ENCODE measurements around the gene PPP3R1. TPM values are rescaled to one million over a fixed set of nuclear protein-coding genes. Genes with fewer than 3 reads are reported as not detected.

Gene PPP3R1
- total and polyA plus RNA-seq, 9 of the 15 experiments (the other 6 are each of a cell fraction or from before 2014, with no cell fraction given): 3.7 to 70.0 (median 24.8) TPM

DNA sequence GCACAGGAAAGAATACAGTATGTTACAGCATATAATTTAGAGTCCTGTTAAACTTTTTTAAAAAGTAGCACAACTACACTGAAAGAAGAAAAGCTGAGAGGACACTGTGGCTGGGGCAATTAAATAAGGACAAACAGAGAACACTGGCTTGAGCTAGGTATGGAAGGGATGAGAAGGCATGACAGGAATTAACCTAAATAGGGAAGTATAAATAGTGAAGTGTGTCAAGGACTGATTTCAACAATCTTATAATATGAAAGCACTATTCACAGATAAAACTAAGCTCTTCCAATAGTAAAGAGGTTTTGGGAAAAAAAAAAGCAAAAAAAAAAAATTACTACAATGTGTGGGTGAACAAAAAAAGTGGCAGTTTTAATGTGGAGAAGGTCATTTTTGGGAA is 45.5 kb downstream of the PPP3R1 start (continued):
- no peak for TF ChIP-seq SP2 (IDR thresholded peaks at IDR 0.05; ENCODE audit: extremely low read depth, low read depth, low read length, poor library complexity, severe bottlenecking)
- no peak for TF ChIP-seq PTTG1 (tag; IDR thresholded peaks at IDR 0.05; ENCODE audit: low read depth)
- TF ChIP-seq LARP7 (IDR thresholded peaks at IDR 0.05): no peak
- no peak for TF ChIP-seq BRD4 (IDR thresholded peaks at IDR 0.05)
- TF ChIP-seq, protein P1, sequence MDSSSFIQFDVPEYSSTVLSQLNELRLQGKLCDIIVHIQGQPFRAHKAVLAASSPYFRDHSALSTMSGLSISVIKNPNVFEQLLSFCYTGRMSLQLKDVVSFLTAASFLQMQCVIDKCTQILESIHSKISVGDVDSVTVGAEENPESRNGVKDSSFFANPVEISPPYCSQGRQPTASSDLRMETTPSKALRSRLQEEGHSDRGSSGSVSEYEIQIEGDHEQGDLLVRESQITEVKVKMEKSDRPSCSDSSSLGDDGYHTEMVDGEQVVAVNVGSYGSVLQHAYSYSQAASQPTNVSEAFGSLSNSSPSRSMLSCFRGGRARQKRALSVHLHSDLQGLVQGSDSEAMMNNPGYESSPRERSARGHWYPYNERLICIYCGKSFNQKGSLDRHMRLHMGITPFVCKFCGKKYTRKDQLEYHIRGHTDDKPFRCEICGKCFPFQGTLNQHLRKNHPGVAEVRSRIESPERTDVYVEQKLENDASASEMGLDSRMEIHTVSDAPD (CRISPR knock-in tag; IDR thresholded peaks at IDR 0.05): no peak
- no peak for TF ChIP-seq NFYB (IDR thresholded peaks at IDR 0.05; ENCODE audit: extremely low read depth, insufficient read length)
- no peak for TF ChIP-seq ZNF785 (CRISPR knock-in tag; IDR thresholded peaks at IDR 0.05)

DNA sequence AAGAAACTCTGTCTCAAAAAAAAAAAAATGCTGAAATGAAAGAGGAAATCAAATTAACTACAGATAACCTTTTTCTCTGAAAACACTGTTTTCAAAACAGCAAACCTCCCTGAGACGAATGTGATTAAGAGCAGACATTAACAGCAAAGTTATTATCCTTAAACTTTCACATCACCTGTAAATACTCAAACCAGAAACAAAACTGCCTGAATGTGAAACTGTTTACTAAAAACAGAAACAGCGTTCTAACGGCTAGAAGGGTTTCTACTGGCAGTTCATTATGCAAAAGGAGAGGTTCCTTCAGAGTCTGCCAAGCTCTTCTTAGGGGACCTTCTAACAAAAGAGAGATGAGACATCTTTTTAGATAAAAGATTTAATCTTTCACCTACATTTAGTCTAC is 48.7 kb downstream of the PPP3R1 start:
- FAIRE-seq (no peak), ATAC-seq (no peak), DNase-seq (ENCODE audit: extremely low read depth in 1 of 4, low spot score in 3 of 4) (no peak)
- Histone ChIP-seq H3K4me2 (ENCODE audit: insufficient read depth, low read length) (no peak overlapping the region), H3K4me1 (replicated peaks in 1 of 2; ENCODE audit: control insufficient read depth in 2 of 2, insufficient read depth in 2 of 2, low read length in 2 of 2) (peaks cover 8 to 14% of the 10 kb centered on the region in 2 experiments; a peak in 2 of 5 replicates), H3K79me2 (ENCODE audit: control insufficient read depth, insufficient read depth, low read length) (peaks cover 90% of the 10 kb centered on the region), H3K9ac (ENCODE audit: insufficient read depth in 1 of 2, low read depth in 2 of 2, low read length in 2 of 2) (no peak overlapping the region), H3K27ac (ENCODE audit: extremely low read depth, low read depth, low read length) (no peak overlapping the region), H2AFZ (ENCODE audit: low read depth, low read length) (no peak overlapping the region), H3K27me3 (ENCODE audit: control insufficient read depth in 2 of 2, insufficient read depth in 2 of 2, low read length in 2 of 2) (no peaks in the 10 kb centered on the region), H3K4me3 (no peak overlapping the region), H3K9me3 (replicated peaks; ENCODE audit: control insufficient read depth, insufficient read depth, low read depth, low read length) (no peaks in the 10 kb centered on the region), H3K9me1 (ENCODE audit: control insufficient read depth, insufficient read depth, low read length) (no peaks in the 10 kb centered on the region), H3K36me3 (ENCODE audit: control insufficient read depth, insufficient read depth, low read length) (peaks cover 23% of the 10 kb centered on the region; the same call in 2 of the 3 replicates), H4K20me1 (replicated peaks; ENCODE audit: control insufficient read depth, insufficient read depth, low read length) (0 out of 2 replicates have a peak, but pooled peaks cover 2% of the 10 kb centered on the region)
- ChIA-PET POLR2A (no interaction called here), CTCF (ENCODE audit: low intra/inter-chr PET ratio) (no interaction called here)
- intact Hi-C loops (cut with micrococcal nuclease): no loop called here
- in situ Hi-C loops (cut with MboI): no loop called here
- 78% methylated on average over 3 of the region's 3 CpGs for WGBS (ENCODE audit: insufficient coverage, low coverage, missing lambda C conversion rate)
- BruUV-seq (replicated peaks): no TSS peak
- TF ChIP-seq, protein P2, sequence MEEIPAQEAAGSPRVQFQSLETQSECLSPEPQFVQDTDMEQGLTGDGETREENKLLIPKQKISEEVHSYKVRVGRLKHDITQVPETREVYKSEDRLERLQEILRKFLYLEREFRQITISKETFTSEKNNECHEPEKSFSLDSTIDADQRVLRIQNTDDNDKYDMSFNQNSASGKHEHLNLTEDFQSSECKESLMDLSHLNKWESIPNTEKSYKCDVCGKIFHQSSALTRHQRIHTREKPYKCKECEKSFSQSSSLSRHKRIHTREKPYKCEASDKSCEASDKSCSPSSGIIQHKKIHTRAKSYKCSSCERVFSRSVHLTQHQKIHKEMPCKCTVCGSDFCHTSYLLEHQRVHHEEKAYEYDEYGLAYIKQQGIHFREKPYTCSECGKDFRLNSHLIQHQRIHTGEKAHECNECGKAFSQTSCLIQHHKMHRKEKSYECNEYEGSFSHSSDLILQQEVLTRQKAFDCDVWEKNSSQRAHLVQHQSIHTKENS (CRISPR knock-in tag; IDR thresholded peaks at IDR 0.05): no peak
- TF ChIP-seq NR2C1 (IDR thresholded peaks at IDR 0.05): no peak
- TF ChIP-seq NR2C1 (tag; IDR thresholded peaks at IDR 0.05): no peak

Data from K562 (cell line).